Esophagus squamous epithelium (tissue), 4 donors: Measurements from ENCODE around the gene FAM20C.

Experiments used
- POLR2A ChIP-seq, 4 donors: fragments of 450-650 bp; IDR thresholded peaks; one replicate each; pipeline ENCODE4 v1.6.1; 2017; ENCODE audit warnings: antibody characterized with exemption in 4 of 4, mild to moderate bottlenecking in 4 of 4, moderate library complexity in 3 of 4
- TF ChIP-seq, protein P1 (sequence below), 6 experiments: fragments of 450-650 bp in 4 of 6; fragments of 200-600 bp in 2 of 6; sonication (generic) in 2 of 6; IDR thresholded peaks; one replicate each; pipeline ENCODE4 v1.5.1; 2016 to 2019; ENCODE audit warnings: antibody characterized with exemption in 6 of 6, mild to moderate bottlenecking in 4 of 6, moderate library complexity in 4 of 6

- TF ChIP-seq POLR2A (IDR thresholded peaks at IDR 0.05): no peak
- TF ChIP-seq, protein P1, sequence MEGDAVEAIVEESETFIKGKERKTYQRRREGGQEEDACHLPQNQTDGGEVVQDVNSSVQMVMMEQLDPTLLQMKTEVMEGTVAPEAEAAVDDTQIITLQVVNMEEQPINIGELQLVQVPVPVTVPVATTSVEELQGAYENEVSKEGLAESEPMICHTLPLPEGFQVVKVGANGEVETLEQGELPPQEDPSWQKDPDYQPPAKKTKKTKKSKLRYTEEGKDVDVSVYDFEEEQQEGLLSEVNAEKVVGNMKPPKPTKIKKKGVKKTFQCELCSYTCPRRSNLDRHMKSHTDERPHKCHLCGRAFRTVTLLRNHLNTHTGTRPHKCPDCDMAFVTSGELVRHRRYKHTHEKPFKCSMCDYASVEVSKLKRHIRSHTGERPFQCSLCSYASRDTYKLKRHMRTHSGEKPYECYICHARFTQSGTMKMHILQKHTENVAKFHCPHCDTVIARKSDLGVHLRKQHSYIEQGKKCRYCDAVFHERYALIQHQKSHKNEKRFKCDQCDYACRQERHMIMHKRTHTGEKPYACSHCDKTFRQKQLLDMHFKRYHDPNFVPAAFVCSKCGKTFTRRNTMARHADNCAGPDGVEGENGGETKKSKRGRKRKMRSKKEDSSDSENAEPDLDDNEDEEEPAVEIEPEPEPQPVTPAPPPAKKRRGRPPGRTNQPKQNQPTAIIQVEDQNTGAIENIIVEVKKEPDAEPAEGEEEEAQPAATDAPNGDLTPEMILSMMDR (IDR thresholded peaks at IDR 0.05): no peak
These were observed 42.4 kb upstream of the FAM20C start for GRCh38 chr7:149791-150636.
